Activated T-cell treated with anti-CD3 and anti-CD28 coated beads, Interleukin-2, amount 50 U/mL, for 72 hours (primary cell): ENCODE measurements around the gene ANTXRL. TPM values are rescaled to one million over a fixed set of nuclear protein-coding genes. Genes with fewer than 3 reads are reported as not detected.
A peak's percentile ranks its signal among the peaks of the same experiment; 100 is the strongest.
"Not testable (repeated sequence)": the region's sequence is repeated elsewhere in the genome, so short reads cannot be mapped to it uniquely, and the experiment has no call there.

Source experiments
- ATAC-seq, 2 donors: fragments of 150-1000 bp; cut with Tn5 transposase; replicated peaks in 1 of 2; 2 replicates each; pipeline ENCODE4 v1.10.0; 2021; ENCODE audit warnings: moderate library complexity in 2 of 2, mild to moderate bottlenecking in 1 of 2
- DNase-seq, 2 donors: peaks; one replicate each; pipeline ENCODE4 v3.0.0; 2021 to 2022; ENCODE audit warnings: mixed read lengths in 1 of 2
- H3K27ac Mint-ChIP-seq: one replicate; pipeline ENCODE4 v1.8.0; 2022; ENCODE audit warnings: mild to moderate bottlenecking, moderate library complexity, mixed read lengths
- H3K27me3 Mint-ChIP-seq: one replicate; pipeline ENCODE4 v1.8.0; 2022; ENCODE audit warnings: low read depth, mixed read lengths
- H3K36me3 Mint-ChIP-seq, 2 donors: one replicate each; pipeline ENCODE4 v1.8.0; 2022; ENCODE audit warnings: mixed read lengths in 2 of 2, mild to moderate bottlenecking in 1 of 2; ENCODE audit not compliant: insufficient read depth in 2 of 2
- H3K4me1 Mint-ChIP-seq: one replicate; pipeline ENCODE4 v1.8.0; 2022; ENCODE audit warnings: low read depth, mixed read lengths
- H3K4me3 Mint-ChIP-seq, 2 donors: one replicate each; pipeline ENCODE4 v1.8.0; 2022; ENCODE audit warnings: mild to moderate bottlenecking in 2 of 2, mixed read lengths in 2 of 2, moderate library complexity in 2 of 2
- H3K9me3 Mint-ChIP-seq, 2 donors: one replicate each; pipeline ENCODE4 v1.8.0; 2022; ENCODE audit warnings: mixed read lengths in 2 of 2
- total RNA-seq, 2 donors: library from RNA; stranded (reverse); gene quantifications; one replicate each; pipeline ENCODE4 v1.2.3, GENCODE V29; 2022

ANTXRL gene
- total RNA-seq, 2 donors from 2014 or later, result not detected

DNA sequence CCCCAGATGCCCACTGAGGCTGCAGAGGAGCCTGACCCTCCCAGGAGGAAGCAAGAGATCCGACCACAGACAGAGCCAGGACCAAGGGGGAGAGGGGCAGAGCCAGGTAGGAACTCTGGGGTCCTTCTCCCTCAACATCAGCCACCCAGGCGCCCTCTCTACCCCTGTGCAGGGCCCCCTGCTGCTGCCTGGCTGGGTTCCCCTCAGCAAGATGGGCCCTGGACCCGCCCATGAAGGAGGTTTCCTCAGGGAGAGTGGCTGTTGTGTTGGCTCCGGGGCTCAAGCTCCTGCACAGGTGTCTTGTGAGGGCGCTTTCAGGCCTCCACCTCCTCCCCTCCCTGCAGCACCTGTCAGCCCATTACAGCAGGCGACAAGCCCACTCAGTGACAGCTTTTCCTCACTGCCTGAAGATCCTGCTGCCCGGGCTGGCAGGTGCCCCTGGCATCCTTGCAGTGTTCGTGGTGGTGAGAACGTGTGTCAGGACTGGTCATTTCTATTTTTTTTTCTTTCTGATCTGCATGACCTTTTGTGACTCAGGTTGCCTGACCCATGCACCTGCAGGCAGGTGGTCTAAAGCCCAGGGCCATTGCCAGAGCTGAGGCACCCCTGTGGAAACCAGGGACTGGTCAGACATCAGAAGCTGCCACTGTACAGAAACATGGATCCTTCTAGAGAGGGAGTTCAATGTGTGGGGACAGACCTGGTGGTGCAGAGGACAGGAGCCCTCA lies 37.0 kb upstream of the ANTXRL start:
- H3K36me3 Mint-ChIP-seq, H3K27ac Mint-ChIP-seq, H3K27me3 Mint-ChIP-seq, H3K9me3 Mint-ChIP-seq, H3K4me3 Mint-ChIP-seq, H3K4me1 Mint-ChIP-seq, DNase-seq, ATAC-seq: not testable (repeated sequence)

DNA sequence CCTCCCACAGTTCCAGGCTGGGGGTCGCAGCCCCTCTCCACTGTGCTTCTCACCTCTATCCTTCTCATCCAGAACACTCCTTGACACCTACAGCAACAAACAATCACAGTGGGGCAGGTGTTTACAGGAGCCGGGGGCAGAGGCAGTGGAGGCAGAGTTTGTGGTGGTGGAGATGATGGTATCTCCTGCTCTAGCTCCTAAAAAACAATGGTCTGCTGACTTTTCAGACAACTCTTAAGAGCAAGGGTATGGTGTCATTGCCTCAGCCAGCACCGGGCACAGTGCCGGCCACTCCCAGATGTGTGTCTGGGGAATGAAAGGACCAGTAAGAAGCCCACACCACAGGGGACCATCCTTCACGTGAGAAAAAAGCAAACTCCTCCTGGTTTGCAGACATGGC lies 36.3 kb upstream of the ANTXRL start:
- H3K36me3 Mint-ChIP-seq, result peaks cover 0 to 4% of the 10 kb centered on the region in 2 donors
- no peaks in the 10 kb centered on the region for H3K27me3 Mint-ChIP-seq
- ATAC-seq, result no peak
- no peaks in the 10 kb centered on the region for H3K9me3 Mint-ChIP-seq
- H3K27ac Mint-ChIP-seq, result no peak overlapping the region
- H3K4me1 Mint-ChIP-seq, result peaks cover 10% of the 10 kb centered on the region
- no peak overlapping the region for H3K4me3 Mint-ChIP-seq
- DNase-seq, result no peak

DNA sequence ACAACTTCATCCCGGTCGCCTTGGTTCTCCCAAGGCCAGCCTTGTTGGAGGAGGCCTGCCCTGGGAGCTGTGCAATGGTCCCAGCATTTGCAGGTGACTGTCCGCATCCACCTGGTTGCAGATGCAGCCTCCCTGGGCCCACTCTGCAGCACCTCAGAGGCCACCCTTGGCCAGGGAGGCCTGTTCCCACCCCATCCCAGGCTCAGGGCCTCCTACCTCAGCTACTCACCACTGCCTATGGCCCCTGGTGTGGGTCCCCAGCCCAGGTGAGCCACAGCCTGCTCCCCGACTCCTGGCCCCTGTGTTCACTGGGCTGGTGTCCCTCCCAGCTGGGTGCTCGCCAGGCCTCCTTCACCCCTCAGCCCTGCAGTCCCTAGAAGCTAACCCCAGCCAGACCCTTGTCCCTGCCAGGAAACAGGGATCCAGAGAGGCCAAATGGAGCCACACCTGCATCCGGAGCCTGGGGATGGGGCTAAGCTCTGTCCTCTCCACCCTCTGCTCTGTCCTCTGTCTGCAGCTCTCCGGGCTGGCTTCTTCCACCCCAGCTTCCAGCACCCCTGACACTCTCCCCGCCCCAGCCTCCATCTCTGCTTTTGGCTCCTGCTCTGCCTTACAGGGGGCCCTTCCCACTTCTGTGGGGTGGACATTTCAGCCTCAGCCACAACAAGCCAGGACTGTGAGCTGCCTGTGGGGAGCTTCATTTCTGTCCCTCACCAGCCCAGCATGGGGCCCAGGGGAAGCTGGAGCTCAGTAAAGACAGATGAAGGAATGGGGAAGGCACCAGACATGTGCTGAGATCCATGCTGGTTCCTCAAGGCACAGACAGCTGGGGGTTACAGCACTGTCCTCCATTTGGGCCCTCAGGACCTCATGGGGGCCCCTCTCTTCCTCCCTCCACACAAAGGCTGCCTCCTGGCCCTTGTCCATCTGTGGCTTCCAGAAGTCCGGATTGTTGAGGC lies 35.6 kb upstream of the ANTXRL start:
- H3K4me1 Mint-ChIP-seq, result peaks cover 14% of the 10 kb centered on the region
- no peaks in the 10 kb centered on the region for H3K9me3 Mint-ChIP-seq

DNA sequence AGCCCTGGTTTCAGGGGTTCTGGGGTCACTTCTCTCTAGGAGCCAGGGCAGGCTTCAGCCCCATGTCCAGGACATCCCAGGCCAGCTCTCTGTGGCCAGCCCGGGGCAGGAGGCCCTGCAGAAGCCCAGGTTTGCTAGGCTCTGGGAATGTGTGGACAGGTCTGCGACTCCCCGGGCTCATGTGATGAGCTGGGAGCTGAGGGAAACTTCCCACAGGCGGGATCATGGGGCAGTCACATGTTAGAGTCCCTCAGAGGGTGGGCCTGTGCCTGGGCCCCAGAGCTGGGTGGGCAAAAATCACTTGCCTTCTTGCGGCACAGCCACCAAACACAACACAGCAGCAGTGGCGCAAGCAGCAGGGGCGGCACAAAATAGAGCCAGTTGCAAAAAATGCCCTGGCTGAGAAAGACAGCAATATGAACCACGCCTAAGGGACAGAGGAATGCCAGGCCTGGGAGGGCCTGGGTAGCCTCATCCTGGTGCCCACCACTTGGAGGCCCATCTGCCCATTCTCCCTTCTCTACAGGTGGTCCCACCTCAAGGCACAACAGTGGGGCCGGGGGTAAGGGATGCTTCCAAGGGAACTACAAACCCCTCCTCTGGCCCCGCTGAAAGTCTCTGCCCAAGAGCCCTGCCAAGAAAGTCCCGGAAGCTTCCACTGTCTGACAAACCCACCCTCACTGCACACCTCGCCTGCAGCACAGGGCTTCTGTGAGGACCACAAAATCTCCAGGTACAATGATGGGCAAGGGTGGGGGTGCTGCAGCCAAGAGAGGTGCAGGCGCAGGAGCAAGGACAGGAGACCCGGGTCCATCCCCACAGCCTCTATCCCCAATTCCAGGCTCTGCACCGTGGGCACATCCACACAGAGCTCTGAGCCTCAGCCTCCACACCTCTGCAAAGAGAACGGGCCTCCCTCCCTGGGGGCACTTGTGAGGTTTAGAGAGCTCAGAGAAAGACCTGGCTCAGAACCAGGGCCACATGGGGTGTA lies 34.6 kb upstream of the ANTXRL start:
- peaks cover 0 to 2% of the 10 kb centered on the region in 2 donors for H3K36me3 Mint-ChIP-seq
- DNase-seq (no peak), ATAC-seq (no peak)
- no peak overlapping the region for H3K4me3 Mint-ChIP-seq
- H3K27ac Mint-ChIP-seq, result no peak overlapping the region
- H3K4me1 Mint-ChIP-seq, result peaks cover 19% of the 10 kb centered on the region
- no peaks in the 10 kb centered on the region for H3K9me3 Mint-ChIP-seq
- no peaks in the 10 kb centered on the region for H3K27me3 Mint-ChIP-seq

More for the DNA sequence above, 35.6 kb upstream of the ANTXRL start:
- ATAC-seq (no peak), DNase-seq (no peak)
- Mint-ChIP-seq H3K4me3 (no peak overlapping the region), H3K27me3 (no peaks in the 10 kb centered on the region), H3K36me3 (peaks cover 0 to 2% of the 10 kb centered on the region in 2 donors), H3K27ac (no peak overlapping the region)

DNA sequence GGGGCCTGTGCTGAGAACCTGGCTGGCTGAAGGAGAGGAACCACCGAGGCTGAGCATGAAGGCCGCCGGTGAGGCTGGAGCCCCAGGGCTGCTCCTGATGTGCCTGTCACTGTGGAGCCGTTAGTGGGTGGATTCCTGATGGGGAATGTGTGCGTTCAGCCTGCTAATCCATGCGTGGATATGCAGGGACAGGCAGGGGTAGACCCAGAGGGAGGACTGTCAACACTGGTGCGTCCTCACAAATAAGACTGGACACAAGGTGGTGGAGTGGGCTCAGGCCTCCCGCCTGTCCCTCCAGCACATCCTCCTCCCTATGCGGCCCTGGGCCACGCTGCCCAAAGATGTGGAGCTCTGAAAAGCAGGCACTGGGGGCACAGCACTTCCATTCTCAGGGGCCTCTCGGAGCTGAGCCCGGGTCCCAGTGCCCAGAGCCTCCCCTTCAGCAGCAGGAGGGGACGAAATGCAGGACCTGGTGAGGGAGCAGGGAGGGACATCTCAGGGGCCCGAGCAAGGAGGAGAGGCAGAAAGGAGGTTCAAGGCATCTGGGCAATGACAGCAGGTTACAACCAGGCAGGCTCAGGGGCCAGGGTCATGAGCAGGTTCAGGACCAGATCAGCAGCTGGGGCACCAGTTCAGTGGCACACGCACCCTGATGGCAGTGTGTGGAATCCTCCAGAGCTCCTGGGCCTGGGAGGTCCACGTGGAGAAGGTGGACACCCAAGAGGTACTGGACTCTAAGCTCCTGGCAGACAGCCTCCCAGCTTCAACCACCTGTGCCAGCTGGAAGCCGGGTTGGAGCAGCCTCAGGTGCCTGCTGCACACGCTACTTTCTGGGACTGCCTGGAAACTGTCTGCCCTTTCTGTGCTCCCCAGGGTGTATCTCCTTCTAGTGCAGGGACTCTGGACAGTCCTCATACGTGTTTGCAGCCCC lies 33.5 kb upstream of the ANTXRL start:
- no peaks in the 10 kb centered on the region for H3K27me3 Mint-ChIP-seq
- no peaks in the 10 kb centered on the region for H3K9me3 Mint-ChIP-seq
- peaks cover 24% of the 10 kb centered on the region for H3K4me1 Mint-ChIP-seq
- no peak for ATAC-seq
- H3K4me3 Mint-ChIP-seq, result no peak overlapping the region
- no peak for DNase-seq
- peaks cover 0 to 2% of the 10 kb centered on the region in 2 donors for H3K36me3 Mint-ChIP-seq
- H3K27ac Mint-ChIP-seq, result no peak overlapping the region

DNA sequence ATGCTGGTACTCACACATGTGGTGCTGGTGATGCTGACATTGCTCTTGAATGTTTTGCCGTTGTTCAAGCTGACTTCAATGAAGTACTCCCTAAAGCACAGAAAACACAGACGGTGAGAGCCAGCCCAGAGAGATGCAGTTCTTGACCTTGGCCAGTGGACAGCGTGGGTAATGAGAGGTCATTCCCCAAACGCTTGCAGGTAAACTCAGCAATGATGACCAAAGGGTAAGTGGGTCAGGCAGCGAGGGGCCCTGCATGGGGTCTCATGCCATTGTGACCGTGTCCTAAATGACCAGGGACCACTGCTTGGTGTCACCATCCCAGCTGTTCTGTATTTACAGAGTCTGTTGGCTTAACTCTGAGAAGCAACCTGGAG lies 32.8 kb upstream of the ANTXRL start:
- ATAC-seq (no peak), DNase-seq (no peak)
- Mint-ChIP-seq H3K27ac (no peak overlapping the region), H3K9me3 (no peaks in the 10 kb centered on the region), H3K4me3 (no peak overlapping the region), H3K27me3 (no peaks in the 10 kb centered on the region), H3K4me1 (peaks cover 29% of the 10 kb centered on the region), H3K36me3 (no peaks in the 10 kb centered on the region)

DNA sequence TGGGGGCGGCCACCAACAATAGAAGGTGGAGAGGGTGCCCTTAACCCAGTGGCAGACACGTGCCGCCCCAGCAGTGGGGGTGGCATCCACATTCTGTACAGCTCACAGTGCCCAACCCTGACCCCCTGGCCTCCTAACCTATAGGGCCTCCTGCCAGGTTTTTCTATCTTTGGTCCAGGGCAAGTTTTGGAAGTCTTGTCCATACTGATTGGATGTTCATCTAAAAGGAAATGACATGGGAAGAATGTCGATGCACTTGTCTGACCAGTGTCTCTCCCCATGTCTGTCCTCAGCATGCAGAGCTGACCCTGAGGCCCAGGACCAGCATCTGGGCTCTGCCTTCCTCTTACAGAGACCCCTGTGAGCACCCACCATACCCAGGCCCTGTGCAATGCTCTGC lies 32.3 kb upstream of the ANTXRL start:
- Mint-ChIP-seq H3K4me1 (peaks cover 29% of the 10 kb centered on the region), H3K9me3 (no peaks in the 10 kb centered on the region), H3K36me3 (no peaks in the 10 kb centered on the region), H3K4me3 (no peak overlapping the region), H3K27me3 (no peaks in the 10 kb centered on the region), H3K27ac (peak overlapping the region; percentile 63)
- DNase-seq, result no peak
- ATAC-seq, result no peak

DNA sequence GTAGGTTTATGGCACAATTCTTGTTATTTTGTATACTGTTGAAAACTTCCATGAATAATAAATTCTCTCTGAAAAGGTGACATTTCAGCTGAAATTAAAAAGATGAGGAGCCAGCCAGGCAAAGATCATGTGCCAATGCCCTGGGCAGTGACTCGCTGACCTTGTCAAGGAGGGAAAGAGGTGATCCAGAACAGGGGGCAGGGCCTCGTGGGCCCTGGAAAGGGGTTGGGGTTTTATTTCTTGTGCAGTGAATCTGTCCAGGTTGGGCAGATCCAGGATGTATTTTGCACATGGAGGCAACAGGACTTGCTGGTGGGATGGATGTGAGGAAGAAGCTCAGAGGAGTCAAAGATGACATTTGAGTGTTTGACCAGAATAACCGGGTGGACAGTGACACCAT lies 31.6 kb upstream of the ANTXRL start:
- Mint-ChIP-seq H3K27ac (peak overlapping the region; percentile 63), H3K4me1 (peaks cover 29% of the 10 kb centered on the region)
- DNase-seq, result not testable (repeated sequence)

DNA sequence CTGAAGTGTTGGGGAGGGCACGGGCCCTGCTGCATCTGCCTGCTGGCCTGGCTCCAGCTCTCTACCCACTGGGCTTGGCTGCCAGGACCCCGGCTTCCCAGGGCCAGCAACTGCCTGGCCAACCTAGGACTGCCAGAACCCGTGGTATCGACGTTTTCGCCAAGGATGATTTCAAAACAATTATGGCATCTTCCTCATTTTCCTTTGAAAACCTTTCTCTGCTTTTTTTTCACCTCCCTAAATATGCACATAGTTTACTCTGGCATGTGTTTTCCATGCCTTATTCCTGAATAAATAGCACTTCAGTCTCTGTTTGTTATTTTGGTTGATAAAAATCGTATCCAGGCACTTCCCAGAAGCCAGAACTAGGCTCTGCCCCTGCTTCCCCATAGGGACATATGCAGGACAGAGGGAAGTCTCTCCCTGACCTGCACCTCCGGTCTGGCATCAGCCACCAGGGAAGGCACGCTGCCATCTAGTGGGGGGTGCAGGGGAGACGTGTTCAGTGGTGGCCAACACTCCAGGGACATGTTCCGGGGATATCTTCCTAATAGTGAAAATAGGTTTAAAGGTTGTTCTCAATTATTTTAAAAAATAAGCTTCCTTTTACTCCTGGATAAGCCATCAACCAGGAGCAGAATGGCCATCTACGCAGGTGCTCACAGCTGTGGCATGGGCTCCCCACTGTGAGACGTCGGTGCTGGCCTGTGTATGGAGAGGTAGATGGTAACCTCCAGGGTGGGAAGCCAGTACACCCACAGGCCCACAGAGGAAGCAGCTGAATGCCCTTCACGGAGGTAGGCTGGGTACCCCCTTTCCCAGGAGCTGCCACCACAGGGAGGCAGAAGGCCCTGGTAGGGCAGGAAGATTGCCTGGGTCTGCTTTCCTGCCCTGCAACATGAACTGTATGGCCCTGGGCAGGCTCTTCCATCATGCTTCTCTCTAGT lies 30.7 kb upstream of the ANTXRL start:
- peak; percentile 57 to 61 for DNase-seq
- peak; percentile 62 for ATAC-seq
- no peak overlapping the region for H3K4me3 Mint-ChIP-seq
- no peaks in the 10 kb centered on the region for H3K27me3 Mint-ChIP-seq
- H3K36me3 Mint-ChIP-seq, result no peaks in the 10 kb centered on the region
- peaks cover 34% of the 10 kb centered on the region for H3K4me1 Mint-ChIP-seq
- H3K27ac Mint-ChIP-seq, result no peak overlapping the region
- H3K9me3 Mint-ChIP-seq, result no peaks in the 10 kb centered on the region

More for the DNA sequence above, 31.6 kb upstream of the ANTXRL start:
- not testable (repeated sequence) for H3K9me3 Mint-ChIP-seq, H3K4me3 Mint-ChIP-seq, H3K36me3 Mint-ChIP-seq, H3K27me3 Mint-ChIP-seq, ATAC-seq

DNA sequence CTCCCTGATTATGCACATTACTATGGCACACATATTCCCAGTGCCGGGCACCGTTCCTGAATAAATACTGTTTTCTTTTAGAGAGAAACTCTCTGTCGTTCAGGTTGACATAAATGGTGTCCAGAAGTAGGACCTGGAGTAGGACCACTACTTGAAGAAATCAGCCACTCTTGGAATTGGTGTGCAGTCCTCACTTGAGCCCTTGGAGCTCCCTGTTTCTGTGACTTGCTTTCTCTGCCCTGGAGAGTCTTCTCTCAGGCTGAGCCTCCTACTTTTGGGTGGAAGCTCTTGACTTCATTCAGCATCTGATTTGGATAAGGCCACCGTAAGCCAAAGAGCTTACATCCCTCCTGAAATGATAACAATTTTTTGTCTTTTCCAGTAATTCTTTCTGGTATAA lies 29.7 kb upstream of the ANTXRL start:
- Mint-ChIP-seq H3K9me3 (no peaks in the 10 kb centered on the region), H3K27me3 (no peaks in the 10 kb centered on the region), H3K4me1 (peaks cover 34% of the 10 kb centered on the region), H3K4me3 (no peak overlapping the region), H3K36me3 (no peaks in the 10 kb centered on the region), H3K27ac (no peak overlapping the region)
- DNase-seq (no peak), ATAC-seq (no peak)

DNA sequence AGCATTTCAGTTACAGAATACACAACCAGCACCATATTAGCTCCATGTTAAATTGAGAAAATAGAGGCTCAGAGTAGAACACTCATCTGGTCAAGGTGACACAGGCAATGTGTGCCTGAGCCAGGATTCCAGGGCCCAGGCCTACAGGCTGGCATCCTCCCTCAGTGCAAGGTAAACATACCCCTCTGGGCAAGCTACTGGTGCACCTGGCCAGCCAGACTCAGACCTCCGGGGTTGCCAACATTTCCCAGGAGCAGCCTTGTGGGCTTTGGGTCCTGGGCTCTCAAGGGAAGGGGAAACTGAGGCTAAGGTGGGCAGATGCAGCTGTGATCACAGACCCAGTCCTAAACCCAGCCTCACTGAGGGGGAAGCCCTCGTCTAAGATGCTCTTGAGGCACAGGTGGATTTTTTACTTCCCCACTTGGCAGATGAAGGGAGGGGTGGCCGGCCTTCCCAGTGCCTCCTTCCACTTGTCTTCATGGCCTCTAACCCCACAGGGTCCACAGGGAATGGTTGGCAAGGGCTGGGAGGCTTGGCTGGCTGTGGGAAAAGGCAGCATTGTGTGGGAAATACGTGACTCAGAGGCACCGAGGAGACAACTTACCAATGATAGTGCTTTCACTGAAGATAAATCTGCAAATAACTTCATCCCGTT lies 23.8 kb upstream of the ANTXRL start:
- peaks cover 25% of the 10 kb centered on the region for H3K4me1 Mint-ChIP-seq
- H3K27me3 Mint-ChIP-seq, result not testable (repeated sequence)

More for the DNA sequence above, 23.8 kb upstream of the ANTXRL start:
- not testable (repeated sequence) for H3K4me3 Mint-ChIP-seq, H3K9me3 Mint-ChIP-seq, H3K36me3 Mint-ChIP-seq, H3K27ac Mint-ChIP-seq, ATAC-seq, DNase-seq
